ENCODE data around the gene JDP2. TPM values are rescaled to one million over a fixed set of nuclear protein-coding genes. Genes with fewer than 3 reads are reported as not detected.

JDP2 gene
- polyA plus RNA-seq, 1 of the 3 experiments (the other 2 are of a cell fraction) = 22.3 TPM

DNA sequence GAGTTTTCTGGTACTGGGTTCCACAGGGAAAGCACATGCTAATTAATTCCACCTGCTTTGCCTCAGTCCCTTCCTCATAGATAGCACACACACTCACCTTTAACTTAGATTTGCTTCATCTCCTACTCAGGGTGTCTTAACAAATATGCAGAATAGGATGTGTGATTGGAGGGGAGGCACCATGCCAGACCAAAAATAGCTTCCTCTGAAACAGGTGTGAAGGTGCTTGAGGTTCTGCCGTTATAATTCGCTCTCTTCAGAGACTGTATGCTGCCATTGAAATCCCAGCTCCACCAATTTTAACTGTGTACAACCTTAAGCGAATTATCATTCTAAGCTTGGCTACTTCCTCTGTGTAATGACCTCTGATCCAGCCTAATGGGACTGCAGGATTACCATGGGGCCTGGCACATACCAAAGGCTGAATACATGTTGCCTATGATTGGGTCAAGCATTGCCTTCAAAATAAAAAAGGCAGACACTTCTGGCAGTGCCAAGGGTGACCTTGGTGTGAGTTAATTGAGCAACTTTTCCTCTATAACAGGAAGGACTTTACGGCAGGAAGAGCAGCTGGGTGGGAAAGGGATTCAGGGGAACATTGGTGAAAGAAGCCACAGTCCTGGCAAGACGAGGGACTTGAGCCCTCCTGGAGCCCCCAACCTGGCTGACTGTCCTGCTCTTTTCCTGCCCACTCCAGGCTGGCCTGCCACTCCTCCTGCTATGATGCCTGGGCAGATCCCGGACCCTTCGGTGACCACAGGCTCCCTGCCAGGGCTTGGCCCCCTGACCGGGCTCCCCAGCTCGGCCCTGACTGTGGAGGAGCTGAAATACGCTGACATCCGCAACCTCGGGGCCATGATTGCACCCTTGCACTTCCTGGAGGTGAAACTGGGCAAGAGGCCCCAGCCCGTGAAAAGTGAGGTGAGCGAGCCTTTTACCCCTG is 9.7 kb downstream of the JDP2 start (continued):
- TF ChIP-seq, protein P1, sequence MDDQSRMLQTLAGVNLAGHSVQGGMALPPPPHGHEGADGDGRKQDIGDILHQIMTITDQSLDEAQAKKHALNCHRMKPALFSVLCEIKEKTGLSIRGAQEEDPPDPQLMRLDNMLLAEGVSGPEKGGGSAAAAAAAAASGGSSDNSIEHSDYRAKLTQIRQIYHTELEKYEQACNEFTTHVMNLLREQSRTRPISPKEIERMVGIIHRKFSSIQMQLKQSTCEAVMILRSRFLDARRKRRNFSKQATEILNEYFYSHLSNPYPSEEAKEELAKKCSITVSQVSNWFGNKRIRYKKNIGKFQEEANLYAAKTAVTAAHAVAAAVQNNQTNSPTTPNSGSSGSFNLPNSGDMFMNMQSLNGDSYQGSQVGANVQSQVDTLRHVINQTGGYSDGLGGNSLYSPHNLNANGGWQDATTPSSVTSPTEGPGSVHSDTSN (IDR thresholded peaks at IDR 0.05) = no peak

GRCh38 chr14:75438486-75439080 is 10.8 kb downstream of the JDP2 start:
- CTCF ChIA-PET = interaction anchor here (1.8 to 5.3 kb wide), 2 partner anchors 50 kb away, joined by 6 to 38 read pairs; no protein-coding TSS in a partner anchor

DNA sequence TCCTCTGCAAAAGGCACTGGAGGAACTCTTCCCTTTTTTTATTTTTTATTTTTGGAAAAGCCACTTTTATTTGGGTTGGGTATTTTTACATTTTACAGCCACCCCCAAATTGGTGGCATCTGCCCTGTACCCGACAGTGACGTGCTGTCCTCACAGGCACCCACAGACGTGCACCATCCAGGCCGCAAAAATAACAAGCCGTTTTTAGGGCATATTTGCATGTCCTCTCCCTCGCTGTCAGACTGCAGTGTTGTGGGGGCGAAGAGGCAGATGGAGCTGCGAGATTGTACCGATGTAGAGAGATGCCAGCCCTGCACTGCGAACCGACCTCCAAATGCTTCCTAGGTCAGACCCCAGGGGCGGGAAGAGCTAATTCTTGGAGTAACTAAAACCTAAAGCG is 12.2 kb downstream of the JDP2 start:
- no peak overlapping the region for H3K9ac ChIP-seq
- peaks cover 79% of the 10 kb centered on the region for H4K20me1 ChIP-seq (ENCODE audit: insufficient read depth)
- H3K27me3 ChIP-seq (ENCODE audit: insufficient read depth) = no peaks in the 10 kb centered on the region
- H3K4me1 ChIP-seq (ENCODE audit: control insufficient read depth in 1 of 2, insufficient read depth in 2 of 2, low read depth in 1 of 2, low read length in 1 of 2) = peaks cover 0 to 37% of the 10 kb centered on the region in 2 experiments; a peak in 1 of 4 replicates
- no peak overlapping the region for H3K4me2 ChIP-seq
- DNase-seq = no peak
- peaks cover 6% of the 10 kb centered on the region; the same call in 1 of the 2 replicates for H3K79me2 ChIP-seq (ENCODE audit: insufficient read depth)
- 89% methylated on average over 13 of the region's 13 CpGs for WGBS (ENCODE audit: low lambda C conversion rate)
- no peaks in the 10 kb centered on the region for H3F3A ChIP-seq (replicated peaks; ENCODE audit: insufficient read depth)
- TF ChIP-seq ELF1 (IDR thresholded peaks at IDR 0.05) (no peak), EZH2phosphoT487 (IDR thresholded peaks at IDR 0.05; ENCODE audit: borderline replicate concordance, low read depth) (no peak), SIN3A (IDR thresholded peaks at IDR 0.05; ENCODE audit: borderline replicate concordance, low read depth, low read length) (no peak), GATA2 (CRISPR knock-in tag; IDR thresholded peaks at IDR 0.05) (no peak), EP300 (IDR thresholded peaks at IDR 0.05; ENCODE audit: borderline replicate concordance in 1 of 2, low read depth in 1 of 2, low read length in 1 of 2) (no peak), JUND (IDR thresholded peaks at IDR 0.05) (no peak), SMC3 (IDR thresholded peaks at IDR 0.05; ENCODE audit: low read depth, low read length) (no peak), MXI1 (IDR thresholded peaks at IDR 0.05; ENCODE audit: low read depth, low read length) (no peak), FOXJ3 (CRISPR knock-in tag; IDR thresholded peaks at IDR 0.05) (no peak), NFIC (IDR thresholded peaks at IDR 0.05; ENCODE audit: borderline replicate concordance) (no peak)
- TF ChIP-seq, protein P2, sequence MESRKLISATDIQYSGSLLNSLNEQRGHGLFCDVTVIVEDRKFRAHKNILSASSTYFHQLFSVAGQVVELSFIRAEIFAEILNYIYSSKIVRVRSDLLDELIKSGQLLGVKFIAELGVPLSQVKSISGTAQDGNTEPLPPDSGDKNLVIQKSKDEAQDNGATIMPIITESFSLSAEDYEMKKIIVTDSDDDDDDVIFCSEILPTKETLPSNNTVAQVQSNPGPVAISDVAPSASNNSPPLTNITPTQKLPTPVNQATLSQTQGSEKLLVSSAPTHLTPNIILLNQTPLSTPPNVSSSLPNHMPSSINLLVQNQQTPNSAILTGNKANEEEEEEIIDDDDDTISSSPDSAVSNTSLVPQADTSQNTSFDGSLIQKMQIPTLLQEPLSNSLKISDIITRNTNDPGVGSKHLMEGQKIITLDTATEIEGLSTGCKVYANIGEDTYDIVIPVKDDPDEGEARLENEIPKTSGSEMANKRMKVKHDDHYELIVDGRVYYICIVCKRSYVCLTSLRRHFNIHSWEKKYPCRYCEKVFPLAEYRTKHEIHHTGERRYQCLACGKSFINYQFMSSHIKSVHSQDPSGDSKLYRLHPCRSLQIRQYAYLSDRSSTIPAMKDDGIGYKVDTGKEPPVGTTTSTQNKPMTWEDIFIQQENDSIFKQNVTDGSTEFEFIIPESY (IDR thresholded peaks at IDR 0.05; ENCODE audit: borderline replicate concordance, low read depth) = no peak
- no peak overlapping the region for H3K4me3 ChIP-seq (ENCODE audit: low read depth in 2 of 2, low read length in 1 of 2)
- ChIA-PET POLR2A (interaction anchor here (1.2 kb wide), 1 partner anchor 10 kb away, joined by 6 read pairs; no protein-coding TSS in a partner anchor), CTCF (interaction anchor here (1.0 to 1.8 kb wide), 2 partner anchors 49 to 136 kb away, joined by 3 to 6 read pairs; no protein-coding TSS in a partner anchor)
- no peaks in the 10 kb centered on the region for H3K9me2 ChIP-seq
- H2AFZ ChIP-seq (ENCODE audit: low read depth) = no peak overlapping the region
- peaks cover 7 to 62% of the 10 kb centered on the region in 2 experiments for H3K36me3 ChIP-seq (replicated peaks in 1 of 2; ENCODE audit: control insufficient read depth in 1 of 2, insufficient read depth in 2 of 2, low read length in 1 of 2)
- no peaks in the 10 kb centered on the region for H3K9me3 ChIP-seq
- H3K27ac ChIP-seq (ENCODE audit: low read depth in 2 of 2, low read length in 1 of 2) = no peak overlapping the region

More at GRCh38 chr14:75438486-75439080, 10.8 kb downstream of the JDP2 start:
- no peak overlapping the region for H3K9ac ChIP-seq
- H3K4me2 ChIP-seq = no peak overlapping the region
- peaks cover 0 to 51% of the 10 kb centered on the region in 2 experiments; a peak in 2 of 4 replicates for H3K4me1 ChIP-seq (ENCODE audit: control insufficient read depth in 1 of 2, insufficient read depth in 2 of 2, low read depth in 1 of 2, low read length in 1 of 2)
- no peaks in the 10 kb centered on the region for H3F3A ChIP-seq (replicated peaks; ENCODE audit: insufficient read depth)
- no peak overlapping the region for H2AFZ ChIP-seq (ENCODE audit: low read depth)
- peaks cover 17% of the 10 kb centered on the region for H3K79me2 ChIP-seq (ENCODE audit: insufficient read depth)
- 91% methylated on average over 4 of the region's 16 CpGs for WGBS (ENCODE audit: low lambda C conversion rate)
- H3K36me3 ChIP-seq (replicated peaks in 1 of 2; ENCODE audit: control insufficient read depth in 1 of 2, insufficient read depth in 2 of 2, low read length in 1 of 2) = peaks cover 16 to 62% of the 10 kb centered on the region in 2 experiments
- H3K27ac ChIP-seq (ENCODE audit: low read depth in 2 of 2, low read length in 1 of 2) = no peak overlapping the region
- H4K20me1 ChIP-seq (ENCODE audit: insufficient read depth) = peaks cover 82% of the 10 kb centered on the region
- H3K27me3 ChIP-seq (ENCODE audit: insufficient read depth) = no peaks in the 10 kb centered on the region
- no peaks in the 10 kb centered on the region for H3K9me3 ChIP-seq
- H3K9me2 ChIP-seq = no peaks in the 10 kb centered on the region
- no peak for DNase-seq
- POLR2A ChIA-PET = no interaction called here
- no peak for TF ChIP-seq TAF1 (IDR thresholded peaks at IDR 0.05; ENCODE audit: borderline replicate concordance, low read depth, low read length)
- TF ChIP-seq FOSL2 (IDR thresholded peaks at IDR 0.05; ENCODE audit: borderline replicate concordance, low read depth) = no peak
- no peak for TF ChIP-seq SIN3A (IDR thresholded peaks at IDR 0.05; ENCODE audit: borderline replicate concordance, low read depth, low read length)
- TF ChIP-seq FOXJ3 (CRISPR knock-in tag; IDR thresholded peaks at IDR 0.05) = no peak
- no peak for TF ChIP-seq GATA2 (CRISPR knock-in tag; IDR thresholded peaks at IDR 0.05)
- no peak for TF ChIP-seq ELF1 (IDR thresholded peaks at IDR 0.05)
- TF ChIP-seq RAD21 (IDR thresholded peaks at IDR 0.05; ENCODE audit: low read length) = no peak
- TF ChIP-seq MAX (IDR thresholded peaks at IDR 0.05; ENCODE audit: low read depth) = no peak
- TF ChIP-seq MXI1 (IDR thresholded peaks at IDR 0.05; ENCODE audit: low read depth, low read length) = no peak
- no peak for TF ChIP-seq EZH2phosphoT487 (IDR thresholded peaks at IDR 0.05; ENCODE audit: borderline replicate concordance, low read depth)
- TF ChIP-seq JUND (IDR thresholded peaks at IDR 0.05) = no peak
- no peak overlapping the region for H3K4me3 ChIP-seq (ENCODE audit: low read depth in 2 of 2, low read length in 1 of 2)

Data from SK-N-SH (cell line).